Mesendoderm (in vitro differentiated cells): ENCODE results near the gene SLC43A2.
A peak's percentile ranks its signal among the peaks of the same experiment; 100 is the strongest.
"Not testable (repeated sequence)": the region's sequence is repeated elsewhere in the genome, so short reads cannot be mapped to it uniquely, and the experiment has no call there.

ENCODE experiments used
- DNase-seq: peaks from one replicate; pipeline ENCODE4 v3.0.0; 2013
- H2AK5ac ChIP-seq: 2 replicates; pipeline ENCODE4 v1.6.1; 2013; ENCODE audit warnings: low read length, inconsistent platforms
- H2BK120ac ChIP-seq: 2 replicates; pipeline ENCODE4 v1.6.1; 2013; ENCODE audit warnings: low read depth, mild to moderate bottlenecking, low read length, moderate library complexity, mixed read lengths
- H2BK15ac ChIP-seq: replicated peaks from 2 replicates; pipeline ENCODE4 v1.6.1; 2013; ENCODE audit warnings: low read depth, mild to moderate bottlenecking, moderate library complexity
- H2BK5ac ChIP-seq: 2 replicates; pipeline ENCODE4 v1.6.1; 2013; ENCODE audit warnings: low read length, inconsistent platforms
- H3K18ac ChIP-seq: 2 replicates; pipeline ENCODE4 v1.6.1; 2013; ENCODE audit warnings: mild to moderate bottlenecking, low read length, mixed read lengths
- H3K23ac ChIP-seq: one replicate; pipeline ENCODE4 v1.6.1; 2013; ENCODE audit warnings: low read length
- H3K27ac ChIP-seq: 2 replicates; pipeline ENCODE4 v1.5.1; 2013; ENCODE audit warnings: low read depth, mild to moderate bottlenecking, inconsistent platforms, low read length, moderate library complexity
- H3K27me3 ChIP-seq: 2 replicates; pipeline ENCODE4 v1.6.1; 2013; ENCODE audit warnings: low read length, control low read depth, mild to moderate bottlenecking, inconsistent platforms; ENCODE audit not compliant: insufficient read depth, poor library complexity
- H3K36me3 ChIP-seq: 2 replicates; pipeline ENCODE4 v1.6.1; 2013; ENCODE audit warnings: low read length, inconsistent platforms; ENCODE audit not compliant: control insufficient read depth, insufficient read depth
- H3K4ac ChIP-seq: one replicate; pipeline ENCODE4 v1.6.1; 2013; ENCODE audit warnings: low read depth, mild to moderate bottlenecking, low read length, moderate library complexity
- H3K4me1 ChIP-seq: 2 replicates; pipeline ENCODE4 v1.6.1; 2013; ENCODE audit warnings: low read depth, low read length, inconsistent platforms; ENCODE audit not compliant: control insufficient read depth
- H3K4me2 ChIP-seq: 2 replicates; pipeline ENCODE4 v1.6.1; 2013; ENCODE audit warnings: low read length
- H3K4me3 ChIP-seq: 2 replicates; pipeline ENCODE4 v1.5.1; 2013; ENCODE audit warnings: mild to moderate bottlenecking, low read length
- H3K56ac ChIP-seq: one replicate; pipeline ENCODE4 v1.6.1; 2013; ENCODE audit warnings: low read length
- H3K79me1 ChIP-seq: 2 replicates; pipeline ENCODE4 v1.6.1; 2013; ENCODE audit warnings: low read length, inconsistent platforms
- H3K79me2 ChIP-seq: 2 replicates; pipeline ENCODE4 v1.6.1; 2013; ENCODE audit warnings: mild to moderate bottlenecking, low read length; ENCODE audit not compliant: control insufficient read depth, insufficient read depth
- H3K9ac ChIP-seq: 2 replicates; pipeline ENCODE4 v1.6.1; 2013; ENCODE audit warnings: low read length, inconsistent platforms
- H4K5ac ChIP-seq: one replicate; pipeline ENCODE4 v1.6.1; 2013; ENCODE audit warnings: low read length
- H4K8ac ChIP-seq: one replicate; pipeline ENCODE4 v1.6.1; 2013; ENCODE audit warnings: low read depth, mild to moderate bottlenecking, control low read depth, low read length, moderate library complexity
- WGBS: extraction: QIAGEN DNeasy Blood & Tissue Kit; methylation state at CpG from one replicate; pipeline ENCODE4 v1.1.7; 2013; ENCODE audit warnings: low lambda C conversion rate, missing lambda C conversion rate; ENCODE audit not compliant: insufficient coverage; ENCODE audit errors: extremely low coverage; 5-methylcytosine and 5-hydroxymethylcytosine counted together

SLC43A2 gene

GRCh38 chr17:1563471-1563785, 65.2 kb downstream of the SLC43A2 start:
- no CpG with 5 or more reads among the region's 15 CpGs for WGBS
- not testable (repeated sequence) for H3K23ac ChIP-seq, H3K56ac ChIP-seq, DNase-seq, H3K4ac ChIP-seq, H3K4me1 ChIP-seq, H3K27ac ChIP-seq, H3K9ac ChIP-seq, H3K4me2 ChIP-seq, H2AK5ac ChIP-seq, H2BK15ac ChIP-seq, H3K4me3 ChIP-seq, H3K27me3 ChIP-seq, H4K5ac ChIP-seq, H3K36me3 ChIP-seq, H2BK120ac ChIP-seq, H2BK5ac ChIP-seq, H3K18ac ChIP-seq, H4K8ac ChIP-seq
- Histone ChIP-seq H3K79me1 (peaks cover 18% of the 10 kb centered on the region), H3K79me2 (peaks cover 27% of the 10 kb centered on the region)

GRCh38 chr17:1562176-1562643, 66.4 kb downstream of the SLC43A2 start:
- peak overlapping the region; percentile 16 for H3K18ac ChIP-seq
- H3K27ac ChIP-seq, result peak overlapping the region; percentile 38
- no peaks in the 10 kb centered on the region for H3K4me1 ChIP-seq
- peaks cover 28% of the 10 kb centered on the region for H3K79me2 ChIP-seq
- no peak overlapping the region for H2BK120ac ChIP-seq
- WGBS, result no CpG with 5 or more reads among the region's 62 CpGs
- H3K56ac ChIP-seq, result peak overlapping the region; percentile 95
- no peak overlapping the region for H3K4ac ChIP-seq
- peak overlapping the region; percentile 95 for H3K9ac ChIP-seq
- H3K4me3 ChIP-seq, result peak overlapping the region; percentile 71
- no peaks in the 10 kb centered on the region for H3K27me3 ChIP-seq
- H2BK15ac ChIP-seq, result no peak overlapping the region
- peak overlapping the region; percentile 44 for H3K4me2 ChIP-seq
- H3K36me3 ChIP-seq, result no peaks in the 10 kb centered on the region
- peaks cover 22% of the 10 kb centered on the region for H3K79me1 ChIP-seq
- peak overlapping the region; percentile 94 for H3K23ac ChIP-seq
- H2AK5ac ChIP-seq, result no peak overlapping the region
- no peak overlapping the region for H4K8ac ChIP-seq
- H4K5ac ChIP-seq, result no peak overlapping the region
- DNase-seq, result no peak
- no peak overlapping the region for H2BK5ac ChIP-seq

- Histone ChIP-seq H2BK15ac (no peak overlapping the region), H3K36me3 (no peaks in the 10 kb centered on the region), H3K56ac (peak overlapping the region; percentile 95), H3K27ac (no peak overlapping the region), H2AK5ac (no peak overlapping the region), H3K18ac (peak overlapping the region; percentile 16), H2BK5ac (no peak overlapping the region), H3K4me2 (peak overlapping the region; percentile 42), H4K8ac (no peak overlapping the region), H3K79me1 (peaks cover 24% of the 10 kb centered on the region), H2BK120ac (no peak overlapping the region), H3K4ac (no peak overlapping the region), H3K4me3 (peak overlapping the region; percentile 71), H3K23ac (no peak overlapping the region), H3K79me2 (peaks cover 28% of the 10 kb centered on the region), H3K9ac (peak overlapping the region; percentile 95), H3K27me3 (no peaks in the 10 kb centered on the region), H4K5ac (no peak overlapping the region), H3K4me1 (no peaks in the 10 kb centered on the region)
- no peak for DNase-seq
- WGBS, result no CpG with 5 or more reads among the region's 47 CpGs
Observed at GRCh38 chr17:1561420-1562175, 67.0 kb downstream of the SLC43A2 start.

- Histone ChIP-seq H3K27me3 (no peaks in the 10 kb centered on the region), H3K79me1 (peaks cover 24% of the 10 kb centered on the region), H2AK5ac (no peak overlapping the region), H3K23ac (no peak overlapping the region), H3K27ac (no peak overlapping the region), H3K4me1 (no peaks in the 10 kb centered on the region), H4K5ac (no peak overlapping the region), H3K4ac (no peak overlapping the region), H2BK15ac (no peak overlapping the region), H3K36me3 (no peaks in the 10 kb centered on the region), H2BK120ac (no peak overlapping the region), H3K4me3 (no peak overlapping the region), H4K8ac (no peak overlapping the region), H3K18ac (no peak overlapping the region), H2BK5ac (no peak overlapping the region), H3K4me2 (no peak overlapping the region), H3K9ac (no peak overlapping the region), H3K56ac (peak overlapping the region; percentile 0), H3K79me2 (peaks cover 28% of the 10 kb centered on the region)
- no peak for DNase-seq
- no CpG with 5 or more reads among the region's 7 CpGs for WGBS
Observed at GRCh38 chr17:1560858-1561355, 67.7 kb downstream of the SLC43A2 start.

GRCh38 chr17:1560101-1560857, 68.4 kb downstream of the SLC43A2 start:
- no peak overlapping the region for H3K4me3 ChIP-seq
- H3K79me1 ChIP-seq, result peaks cover 29% of the 10 kb centered on the region
- H3K4me1 ChIP-seq, result no peaks in the 10 kb centered on the region
- DNase-seq, result no peak
- H3K27me3 ChIP-seq, result no peaks in the 10 kb centered on the region
- H3K36me3 ChIP-seq, result no peaks in the 10 kb centered on the region
- no peak overlapping the region for H4K5ac ChIP-seq
- H3K4ac ChIP-seq, result no peak overlapping the region
- H3K56ac ChIP-seq, result peak overlapping the region; percentile 20
- H2BK5ac ChIP-seq, result no peak overlapping the region
- no peak overlapping the region for H3K18ac ChIP-seq
- H3K9ac ChIP-seq, result no peak overlapping the region
- H3K79me2 ChIP-seq, result peaks cover 28% of the 10 kb centered on the region
- no peak overlapping the region for H3K4me2 ChIP-seq
- H4K8ac ChIP-seq, result no peak overlapping the region
- no peak overlapping the region for H3K27ac ChIP-seq
- no peak overlapping the region for H3K23ac ChIP-seq
- no CpG with 5 or more reads among the region's 22 CpGs for WGBS
- no peak overlapping the region for H2BK15ac ChIP-seq
- H2AK5ac ChIP-seq, result no peak overlapping the region
- H2BK120ac ChIP-seq, result no peak overlapping the region
